ENCODE results near the gene ACACB. TPM values are rescaled to one million over a fixed set of nuclear protein-coding genes. Genes with fewer than 3 reads are reported as not detected.

The ACACB gene
- total RNA-seq, 1 donor from 2014 or later, result 22.7 TPM

- Mint-ChIP-seq H3K27me3 (no peaks in the 10 kb centered on the region), H3K4me1 (ENCODE audit: unreplicated experiment) (peaks cover 21% of the 10 kb centered on the region), H3K36me3 (peaks cover 4% of the 10 kb centered on the region), H3K4me3 (peak within 1 kb of the TSS; percentile 92), H3K27ac (peak within 1 kb of the TSS; percentile 90), H3K9me3 (no peaks in the 10 kb centered on the region)
- peak; percentile 95 for DNase-seq (ENCODE audit: extremely low spot score, unreplicated experiment)
- peak; percentile 99 for TF ChIP-seq CTCF (conservative IDR thresholded peaks at IDR 0.05)
Observed at GRCh38 chr12:109093022-109093918, 23.1 kb upstream of the ACACB start, which contains the start of gene ALKBH2. Gene ALKBH2, minus strand, starts transcription at chr12:109093472. Its CDS starts 686 bp downstream, at chr12:109092786.

DNA sequence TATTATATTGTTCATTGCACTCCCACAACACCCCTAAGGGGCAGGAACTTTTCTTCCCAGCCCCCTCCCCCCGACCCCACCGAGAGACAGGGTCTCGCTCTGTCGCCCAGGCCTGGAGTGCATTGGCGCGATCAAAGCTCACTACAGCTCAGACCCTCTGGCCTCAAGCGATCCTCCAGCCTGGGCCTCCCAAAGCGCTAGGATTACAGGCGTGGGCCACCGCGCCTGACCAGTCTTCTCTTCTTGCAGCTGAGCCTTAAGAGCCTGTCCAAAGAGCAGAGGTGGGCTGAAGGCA, 19.3 kb upstream of the ACACB start:
- Mint-ChIP-seq H3K27ac (no peak overlapping the region), H3K4me3 (peak overlapping the region; percentile 91), H3K36me3 (peaks cover 15% of the 10 kb centered on the region), H3K4me1 (ENCODE audit: unreplicated experiment) (peaks cover 38% of the 10 kb centered on the region), H3K9me3 (no peaks in the 10 kb centered on the region), H3K27me3 (no peaks in the 10 kb centered on the region)
- TF ChIP-seq CTCF (conservative IDR thresholded peaks at IDR 0.05), result no peak
- no peak for DNase-seq (ENCODE audit: extremely low spot score, unreplicated experiment)

GRCh38 chr12:109097435-109098182, 18.8 kb upstream of the ACACB start, which contains the start of gene UNG:
Gene UNG, plus strand, starts transcription at chr12:109097597. Its CDS starts 83 bp downstream, at chr12:109097680.
- Mint-ChIP-seq H3K36me3 (peaks cover 18% of the 10 kb centered on the region), H3K4me3 (peak within 1 kb of the TSS; percentile 91), H3K27ac (peak within 1 kb of the TSS; percentile 81), H3K4me1 (ENCODE audit: unreplicated experiment) (peaks cover 33% of the 10 kb centered on the region), H3K9me3 (no peaks in the 10 kb centered on the region), H3K27me3 (no peaks in the 10 kb centered on the region)
- DNase-seq (ENCODE audit: extremely low spot score, unreplicated experiment), result peak; percentile 97
- TF ChIP-seq CTCF (conservative IDR thresholded peaks at IDR 0.05), result no peak

DNA sequence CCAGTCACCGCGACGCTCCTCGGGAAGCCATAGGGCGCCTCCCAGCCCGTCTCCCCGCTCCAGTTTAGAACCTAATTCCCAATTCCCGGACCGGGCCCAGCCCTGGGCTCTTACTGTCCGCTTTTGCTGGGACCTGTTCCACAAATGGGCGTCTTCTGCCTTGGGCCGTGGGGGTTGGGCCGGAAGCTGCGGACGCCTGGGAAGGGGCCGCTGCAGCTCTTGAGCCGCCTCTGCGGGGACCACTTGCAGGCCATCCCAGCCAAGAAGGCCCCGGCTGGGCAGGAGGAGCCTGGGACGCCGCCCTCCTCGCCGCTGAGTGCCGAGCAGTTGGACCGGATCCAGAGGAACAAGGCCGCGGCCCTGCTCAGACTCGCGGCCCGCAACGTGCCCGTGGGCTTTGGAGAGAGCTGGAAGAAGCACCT, 18.2 kb upstream of the ACACB start:
- Mint-ChIP-seq H3K4me1 (ENCODE audit: unreplicated experiment) (peaks cover 28% of the 10 kb centered on the region), H3K27me3 (no peaks in the 10 kb centered on the region), H3K4me3 (peak overlapping the region; percentile 91), H3K9me3 (no peaks in the 10 kb centered on the region), H3K27ac (peak overlapping the region; percentile 81), H3K36me3 (peaks cover 19% of the 10 kb centered on the region)
- no peak for TF ChIP-seq CTCF (conservative IDR thresholded peaks at IDR 0.05)
- no peak for DNase-seq (ENCODE audit: extremely low spot score, unreplicated experiment)

GRCh38 chr12:109098651-109099050, 17.7 kb upstream of the ACACB start:
- TF ChIP-seq CTCF (conservative IDR thresholded peaks at IDR 0.05), result no peak
- peaks cover 19% of the 10 kb centered on the region for H3K36me3 Mint-ChIP-seq
- no peaks in the 10 kb centered on the region for H3K27me3 Mint-ChIP-seq
- H3K9me3 Mint-ChIP-seq, result no peaks in the 10 kb centered on the region
- peak overlapping the region; percentile 91 for H3K4me3 Mint-ChIP-seq
- DNase-seq (ENCODE audit: extremely low spot score, unreplicated experiment), result no peak
- peaks cover 23% of the 10 kb centered on the region for H3K4me1 Mint-ChIP-seq (ENCODE audit: unreplicated experiment)
- H3K27ac Mint-ChIP-seq, result peak overlapping the region; percentile 81

Data from type B pancreatic cell (in vitro differentiated cells).